Neural progenitor cell (in vitro differentiated cells): ENCODE data around the gene PCSK6. TPM values are rescaled to one million over a fixed set of nuclear protein-coding genes. Genes with fewer than 3 reads are reported as not detected.
A peak's percentile ranks its signal among the peaks of the same experiment; 100 is the strongest.

Source experiments
- DNase-seq: peaks from one replicate; pipeline ENCODE4 v3.0.0-alpha.2; 2016; ENCODE audit warnings: low spot score
- H2AFZ ChIP-seq: fragments of 200-600 bp; sonication (generic); replicated peaks from 2 replicates; pipeline ENCODE4 v1.6.1; 2016; ENCODE audit warnings: antibody characterized with exemption
- H3F3A ChIP-seq: fragments of 200-600 bp; sonication (generic); 2 replicates; pipeline ENCODE4 v1.6.1; 2016; ENCODE audit warnings: antibody characterized with exemption, low read depth
- H3K27ac ChIP-seq: fragments of 200-600 bp; sonication (generic); 2 replicates; pipeline ENCODE4 v1.5.1; 2016; ENCODE audit warnings: mild to moderate bottlenecking
- H3K27me3 ChIP-seq: fragments of 200-600 bp; sonication (generic); 2 replicates; pipeline ENCODE4 v1.6.1; 2016; ENCODE audit warnings: mild to moderate bottlenecking, moderate library complexity
- H3K36me3 ChIP-seq: fragments of 200-600 bp; sonication (generic); 2 replicates; pipeline ENCODE4 v1.5.1; 2016
- H3K4me1 ChIP-seq: fragments of 200-600 bp; sonication (generic); 2 replicates; pipeline ENCODE4 v1.6.1; 2016; ENCODE audit warnings: mixed run types
- H3K4me2 ChIP-seq: fragments of 200-600 bp; sonication (generic); 2 replicates; pipeline ENCODE4 v1.6.1; 2016
- H3K4me3 ChIP-seq: fragments of 200-600 bp; sonication (generic); 2 replicates; pipeline ENCODE4 v1.5.1; 2016
- H3K79me2 ChIP-seq: fragments of 200-600 bp; sonication (generic); 2 replicates; pipeline ENCODE4 v1.6.1; 2016; ENCODE audit warnings: low read depth
- H3K9ac ChIP-seq: fragments of 200-600 bp; sonication (generic); 2 replicates; pipeline ENCODE4 v1.6.1; 2016
- H3K9me3 ChIP-seq: fragments of 200-600 bp; sonication (generic); 2 replicates; pipeline ENCODE4 v1.5.1; 2016; ENCODE audit warnings: low read depth
- H4K20me1 ChIP-seq: fragments of 200-600 bp; sonication (generic); 2 replicates; pipeline ENCODE4 v1.6.1; 2016; ENCODE audit warnings: low read depth
- H3K27ac Mint-ChIP-seq: 3 replicates; pipeline ENCODE4 v1.8.0; 2021; ENCODE audit warnings: mixed read lengths
- H3K27me3 Mint-ChIP-seq: 2 replicates; pipeline ENCODE4 v1.8.0; 2022; ENCODE audit warnings: low read depth, mild to moderate bottlenecking, inconsistent platforms, moderate library complexity, mixed read lengths; ENCODE audit not compliant: insufficient read depth
- H3K36me3 Mint-ChIP-seq: 3 replicates; pipeline ENCODE4 v1.8.0; 2021; ENCODE audit warnings: mixed read lengths
- H3K4me1 Mint-ChIP-seq: 3 replicates; pipeline ENCODE4 v1.8.0; 2021; ENCODE audit warnings: mixed read lengths
- H3K4me3 Mint-ChIP-seq: 3 replicates; pipeline ENCODE4 v1.8.0; 2021; ENCODE audit warnings: mild to moderate bottlenecking, moderate library complexity, mixed read lengths
- H3K9me3 Mint-ChIP-seq: 3 replicates; pipeline ENCODE4 v1.8.0; 2020; ENCODE audit warnings: mixed read lengths
- EZH2 ChIP-seq: fragments of 200-600 bp; sonication (generic); IDR thresholded peaks from 2 replicates; pipeline ENCODE4 v1.6.1; 2017; ENCODE audit warnings: antibody characterized with exemption, mild to moderate bottlenecking, moderate library complexity
- EZH2phosphoT487 ChIP-seq: fragments of 200-600 bp; sonication (generic); IDR thresholded peaks from 2 replicates; pipeline ENCODE4 v1.6.1; 2017; ENCODE audit warnings: antibody characterized with exemption
- total RNA-seq: library from RNA; depleted of rRNA; stranded (reverse); fragments of >200 nt; gene quantifications from 2 replicates; pipeline ENCODE4 v1.2.3, GENCODE V29; 2015; ENCODE audit warnings: low replicate concordance
- TF ChIP-seq, protein P1 (sequence below): fragments of 200-600 bp; sonication (generic); IDR thresholded peaks from 2 replicates; pipeline ENCODE4 v1.5.1; 2017; ENCODE audit warnings: antibody characterized with exemption, mild to moderate bottlenecking

PCSK6 gene
- total RNA-seq, 1 donor from 2014 or later, result 1.9 TPM

DNA sequence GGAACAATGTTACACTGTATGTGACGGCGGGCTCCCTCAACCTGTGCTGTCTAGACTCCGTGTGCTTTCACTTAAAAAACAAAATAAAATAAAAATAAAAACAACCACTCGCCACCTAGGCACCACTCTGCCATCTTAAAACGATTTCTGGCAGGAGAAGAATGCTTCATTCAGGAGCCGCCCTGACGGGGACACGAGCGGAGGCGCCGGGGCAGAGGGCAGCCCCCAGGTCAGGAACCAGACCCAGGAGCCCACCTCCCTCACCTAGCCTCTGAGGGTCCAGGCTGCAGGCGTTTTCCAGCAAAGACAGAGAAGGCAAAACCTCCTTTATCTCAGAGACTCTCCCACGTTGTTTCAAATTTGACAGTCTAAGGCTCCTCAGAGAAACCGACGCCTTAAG, 109.4 kb downstream of the PCSK6 start:
- Mint-ChIP-seq H3K27ac (no peak overlapping the region), H3K9me3 (no peaks in the 10 kb centered on the region), H3K4me1 (peaks cover 7% of the 10 kb centered on the region), H3K36me3 (no peaks in the 10 kb centered on the region), H3K4me3 (no peak overlapping the region), H3K27me3 (peaks cover 3% of the 10 kb centered on the region)
- Histone ChIP-seq H3K27ac (no peak overlapping the region), H3K4me1 (peaks cover 4% of the 10 kb centered on the region), H4K20me1 (no peaks in the 10 kb centered on the region), H3K4me3 (no peak overlapping the region), H3K79me2 (no peaks in the 10 kb centered on the region), H3K36me3 (no peaks in the 10 kb centered on the region), H3K9ac (no peak overlapping the region), H3K27me3 (no peaks in the 10 kb centered on the region), H3F3A (no peaks in the 10 kb centered on the region), H2AFZ (no peak overlapping the region), H3K9me3 (no peaks in the 10 kb centered on the region), H3K4me2 (no peak overlapping the region)
- no peak for TF ChIP-seq EZH2
- TF ChIP-seq EZH2phosphoT487, result no peak
- TF ChIP-seq, protein P1, sequence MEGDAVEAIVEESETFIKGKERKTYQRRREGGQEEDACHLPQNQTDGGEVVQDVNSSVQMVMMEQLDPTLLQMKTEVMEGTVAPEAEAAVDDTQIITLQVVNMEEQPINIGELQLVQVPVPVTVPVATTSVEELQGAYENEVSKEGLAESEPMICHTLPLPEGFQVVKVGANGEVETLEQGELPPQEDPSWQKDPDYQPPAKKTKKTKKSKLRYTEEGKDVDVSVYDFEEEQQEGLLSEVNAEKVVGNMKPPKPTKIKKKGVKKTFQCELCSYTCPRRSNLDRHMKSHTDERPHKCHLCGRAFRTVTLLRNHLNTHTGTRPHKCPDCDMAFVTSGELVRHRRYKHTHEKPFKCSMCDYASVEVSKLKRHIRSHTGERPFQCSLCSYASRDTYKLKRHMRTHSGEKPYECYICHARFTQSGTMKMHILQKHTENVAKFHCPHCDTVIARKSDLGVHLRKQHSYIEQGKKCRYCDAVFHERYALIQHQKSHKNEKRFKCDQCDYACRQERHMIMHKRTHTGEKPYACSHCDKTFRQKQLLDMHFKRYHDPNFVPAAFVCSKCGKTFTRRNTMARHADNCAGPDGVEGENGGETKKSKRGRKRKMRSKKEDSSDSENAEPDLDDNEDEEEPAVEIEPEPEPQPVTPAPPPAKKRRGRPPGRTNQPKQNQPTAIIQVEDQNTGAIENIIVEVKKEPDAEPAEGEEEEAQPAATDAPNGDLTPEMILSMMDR, result no peak
- no peak for DNase-seq

DNA sequence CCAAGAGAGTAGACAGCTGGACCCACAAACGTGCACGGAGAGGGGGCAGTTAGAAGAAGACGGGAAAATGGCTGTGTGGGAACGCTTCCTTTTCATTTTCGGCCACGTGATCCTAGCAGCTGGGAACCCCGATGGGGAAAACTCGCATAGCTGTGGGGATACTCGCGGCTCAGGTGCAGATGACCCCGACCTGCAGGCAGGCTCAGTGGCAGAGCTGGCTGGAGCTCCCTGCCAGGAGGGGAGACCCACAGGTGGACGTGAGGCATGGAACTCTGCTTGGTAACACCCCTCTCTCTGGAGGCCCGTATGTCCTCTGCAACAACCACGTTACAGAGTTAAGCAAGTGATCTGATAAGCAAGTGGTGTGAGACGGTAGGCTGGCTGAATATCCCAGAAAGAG, 109.9 kb downstream of the PCSK6 start:
- H3F3A ChIP-seq, result no peaks in the 10 kb centered on the region
- H3K27ac ChIP-seq, result no peak overlapping the region
- Mint-ChIP-seq H3K9me3 (no peaks in the 10 kb centered on the region), H3K27ac (peak overlapping the region; percentile 13), H3K4me3 (no peak overlapping the region), H3K36me3 (no peaks in the 10 kb centered on the region), H3K27me3 (peaks cover 6% of the 10 kb centered on the region), H3K4me1 (peaks cover 7% of the 10 kb centered on the region)
- no peak overlapping the region for H3K9ac ChIP-seq
- TF ChIP-seq EZH2 (no peak), EZH2phosphoT487 (no peak)
- TF ChIP-seq, protein P1, result no peak
- H3K9me3 ChIP-seq, result no peaks in the 10 kb centered on the region
- no peaks in the 10 kb centered on the region for H4K20me1 ChIP-seq
- no peak overlapping the region for H3K4me2 ChIP-seq
- no peak overlapping the region for H3K4me3 ChIP-seq
- H3K79me2 ChIP-seq, result no peaks in the 10 kb centered on the region
- DNase-seq, result no peak
- H3K36me3 ChIP-seq, result no peaks in the 10 kb centered on the region
- H3K27me3 ChIP-seq, result no peaks in the 10 kb centered on the region
- no peak overlapping the region for H2AFZ ChIP-seq
- H3K4me1 ChIP-seq, result peaks cover 4% of the 10 kb centered on the region

DNA sequence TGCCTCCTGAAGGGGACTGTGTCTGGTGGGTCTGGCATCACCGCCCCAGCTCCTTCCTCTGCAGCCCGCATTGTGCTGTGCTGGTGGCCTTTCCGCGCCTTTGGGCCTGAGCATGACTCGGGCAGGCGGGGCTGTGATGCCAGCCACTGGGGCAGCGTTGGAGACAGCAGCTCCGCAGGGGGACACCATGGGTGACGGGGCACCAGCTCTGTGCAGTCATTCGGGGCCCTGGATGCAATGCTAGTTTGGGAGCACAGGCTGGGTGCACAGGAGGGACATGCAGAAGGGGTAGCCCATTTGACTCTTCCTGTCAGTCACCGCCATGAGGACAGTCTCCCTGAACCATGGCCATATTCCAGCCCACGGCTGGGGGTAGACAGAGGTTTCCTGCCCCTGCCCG, 110.6 kb downstream of the PCSK6 start:
- Histone ChIP-seq H3K36me3 (no peaks in the 10 kb centered on the region), H4K20me1 (no peaks in the 10 kb centered on the region), H3K4me2 (no peak overlapping the region), H3K9ac (no peak overlapping the region), H3K9me3 (no peaks in the 10 kb centered on the region), H3F3A (no peaks in the 10 kb centered on the region), H3K4me3 (no peak overlapping the region), H3K27ac (no peak overlapping the region), H3K27me3 (no peaks in the 10 kb centered on the region), H2AFZ (no peak overlapping the region), H3K79me2 (no peaks in the 10 kb centered on the region), H3K4me1 (peaks cover 4% of the 10 kb centered on the region)
- TF ChIP-seq EZH2phosphoT487 (no peak), EZH2 (no peak)
- TF ChIP-seq, protein P1, result no peak
- H3K36me3 Mint-ChIP-seq, result no peaks in the 10 kb centered on the region
- H3K27me3 Mint-ChIP-seq, result peaks cover 6% of the 10 kb centered on the region
- H3K4me1 Mint-ChIP-seq, result peaks cover 7% of the 10 kb centered on the region
- no peak overlapping the region for H3K27ac Mint-ChIP-seq
- no peak for DNase-seq
- H3K4me3 Mint-ChIP-seq, result no peak overlapping the region
- H3K9me3 Mint-ChIP-seq, result no peaks in the 10 kb centered on the region
